DMS79 treated with DMSO at 0.1 percent for 48 hours (cell line): ENCODE data around the gene PHKA2.

ENCODE experiments used
- DNase-seq: peaks from one replicate; lab custom pipeline; 2025; lab: John Stamatoyannopoulos, UW

PHKA2 gene

DNA sequence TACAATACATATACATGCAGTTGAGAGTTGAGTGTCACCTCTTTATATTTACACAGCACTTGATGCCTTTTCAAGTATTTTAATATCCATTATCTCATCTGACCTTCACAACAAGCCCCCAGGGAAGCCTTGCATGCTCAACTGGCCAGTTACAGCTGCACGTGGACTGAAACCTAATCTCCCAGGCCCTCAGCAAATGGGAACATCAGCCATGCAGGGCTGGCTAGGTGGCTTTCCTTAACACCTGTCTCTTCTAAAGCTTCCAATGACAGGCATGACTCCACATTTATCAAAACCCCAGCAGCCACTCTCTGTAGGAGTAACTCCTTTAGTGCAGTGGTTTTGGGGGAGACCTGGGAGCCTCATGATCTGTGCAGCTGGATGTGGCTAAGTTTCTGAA, 56.4 kb downstream of the PHKA2 start:
- peak; percentile 71 for DNase-seq

GRCh38 chrX:18924507-18925088, 59.3 kb downstream of the PHKA2 start:
- no peak for DNase-seq

DNA sequence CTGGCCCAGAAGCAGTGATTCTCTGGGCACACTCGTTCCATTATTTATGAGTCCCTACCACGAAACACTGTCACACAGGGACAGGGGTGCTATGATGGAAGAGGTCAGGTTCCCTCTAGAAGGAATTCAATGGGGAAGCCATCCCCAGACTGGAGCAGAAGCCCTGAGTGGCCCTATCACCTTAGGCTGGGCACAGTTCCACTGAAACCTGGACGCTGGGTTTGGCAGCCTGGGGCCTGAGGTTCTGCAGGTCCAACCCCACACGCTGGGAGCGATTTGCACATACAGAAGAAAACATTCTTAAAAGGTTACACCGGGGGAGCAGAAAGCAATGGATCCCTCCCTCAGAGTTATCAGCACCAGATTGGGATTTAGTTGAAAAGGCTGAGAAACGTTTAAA, 63.3 kb downstream of the PHKA2 start:
- DNase-seq = no peak

GRCh38 chrX:18920079-18920478, 63.8 kb downstream of the PHKA2 start:
- no peak for DNase-seq

GRCh38 chrX:18917831-18918230, 66.1 kb downstream of the PHKA2 start:
- no peak for DNase-seq

DNA sequence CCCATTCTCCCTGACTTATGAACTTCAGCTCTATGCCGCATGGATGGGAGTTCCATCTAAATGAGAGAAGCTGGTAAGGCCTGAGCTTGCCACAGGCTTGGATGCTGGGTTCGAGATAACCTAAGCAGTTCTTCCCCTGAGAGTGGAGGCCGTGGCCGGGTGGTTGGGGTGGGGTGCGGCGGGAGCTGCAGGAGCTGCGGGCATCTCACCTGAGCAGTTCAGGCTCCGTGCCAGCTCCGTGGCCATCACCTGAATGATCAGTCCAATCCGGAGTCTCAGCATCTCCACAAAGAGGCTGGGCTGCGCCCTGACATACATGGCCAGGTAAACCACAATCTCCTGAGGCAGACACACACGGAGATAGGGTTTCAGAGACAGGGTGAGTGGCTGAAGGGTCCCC, 77.6 kb downstream of the PHKA2 start:
- no peak for DNase-seq

DNA sequence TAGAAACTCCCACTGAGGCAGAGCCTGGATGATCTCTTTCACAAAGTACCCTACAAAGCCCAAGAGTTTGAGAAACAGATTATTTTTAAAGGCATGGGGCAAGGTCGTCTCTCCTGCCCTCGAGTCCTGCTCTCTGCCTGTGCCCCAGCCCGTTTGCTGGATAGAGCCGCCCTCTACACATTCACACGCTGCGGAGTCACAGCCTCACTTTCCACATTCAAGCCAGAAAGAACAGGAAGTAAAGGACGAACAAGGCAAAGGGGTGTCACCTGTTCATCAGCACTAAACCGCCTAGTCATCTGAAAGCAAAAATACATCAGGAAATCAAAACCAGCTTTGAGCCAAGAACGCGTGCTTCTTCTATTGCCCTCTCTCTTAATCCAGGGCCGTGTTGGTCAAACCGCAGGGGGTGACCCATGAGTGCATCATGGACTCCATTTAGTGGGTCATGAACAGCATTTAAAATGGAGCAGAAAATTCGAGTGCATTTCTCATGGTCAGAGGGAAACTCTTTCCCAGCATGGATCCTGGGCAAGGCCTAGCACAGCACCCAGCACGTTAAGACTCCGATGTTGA, 83.4 kb downstream of the PHKA2 start:
- no peak for DNase-seq

- DNase-seq = no peak
Observed at GRCh38 chrX:18899796-18900380, 84.0 kb downstream of the PHKA2 start.

GRCh38 chrX:18898492-18898891, 85.4 kb downstream of the PHKA2 start:
- peak; percentile 16 for DNase-seq

GRCh38 chrX:18898091-18898490, 85.8 kb downstream of the PHKA2 start:
- DNase-seq = no peak

- DNase-seq = no peak
Observed at GRCh38 chrX:18897611-18898010, 86.3 kb downstream of the PHKA2 start.

DNA sequence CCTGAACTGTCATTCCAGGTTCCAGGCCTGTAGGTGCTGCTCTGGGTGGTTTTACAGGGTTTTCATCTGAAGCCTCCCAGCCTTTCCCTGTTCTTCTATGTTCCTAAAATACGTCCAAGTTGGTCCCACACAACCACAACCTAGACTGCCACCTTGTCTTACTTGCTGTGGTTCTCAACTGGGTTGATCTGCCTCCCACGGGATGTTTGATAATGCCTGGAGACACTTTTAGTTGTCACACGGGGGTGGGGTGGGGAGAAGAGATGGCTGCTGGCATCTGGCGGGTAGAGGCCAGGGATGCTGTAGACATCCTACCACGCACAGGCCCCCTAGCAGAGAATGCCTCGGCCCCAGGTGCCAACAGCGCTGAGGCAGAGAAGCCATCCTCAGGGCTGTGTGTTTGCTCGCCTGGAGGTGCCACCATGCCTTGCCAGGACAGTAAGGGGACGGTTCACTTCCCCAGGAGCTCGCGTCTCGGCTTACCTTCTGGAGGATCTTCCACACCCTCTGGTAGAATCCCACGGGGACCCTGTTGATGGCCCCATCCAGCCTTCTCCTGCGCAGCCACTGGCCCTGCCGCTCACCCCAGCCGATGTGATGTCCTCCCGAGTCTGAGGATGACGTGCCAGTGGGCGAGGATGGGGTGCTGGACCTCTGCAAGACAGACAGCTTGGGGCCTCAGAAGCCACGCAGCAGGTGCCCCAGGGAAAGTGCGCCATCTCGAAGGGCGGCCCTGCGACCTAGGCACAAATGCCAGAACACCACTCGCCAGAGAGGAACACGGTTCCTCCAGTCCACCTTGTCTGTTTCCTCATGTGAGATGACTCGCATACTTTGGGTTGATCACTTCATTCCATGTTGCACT, 87.0 kb downstream of the PHKA2 start:
- no peak for DNase-seq

DNA sequence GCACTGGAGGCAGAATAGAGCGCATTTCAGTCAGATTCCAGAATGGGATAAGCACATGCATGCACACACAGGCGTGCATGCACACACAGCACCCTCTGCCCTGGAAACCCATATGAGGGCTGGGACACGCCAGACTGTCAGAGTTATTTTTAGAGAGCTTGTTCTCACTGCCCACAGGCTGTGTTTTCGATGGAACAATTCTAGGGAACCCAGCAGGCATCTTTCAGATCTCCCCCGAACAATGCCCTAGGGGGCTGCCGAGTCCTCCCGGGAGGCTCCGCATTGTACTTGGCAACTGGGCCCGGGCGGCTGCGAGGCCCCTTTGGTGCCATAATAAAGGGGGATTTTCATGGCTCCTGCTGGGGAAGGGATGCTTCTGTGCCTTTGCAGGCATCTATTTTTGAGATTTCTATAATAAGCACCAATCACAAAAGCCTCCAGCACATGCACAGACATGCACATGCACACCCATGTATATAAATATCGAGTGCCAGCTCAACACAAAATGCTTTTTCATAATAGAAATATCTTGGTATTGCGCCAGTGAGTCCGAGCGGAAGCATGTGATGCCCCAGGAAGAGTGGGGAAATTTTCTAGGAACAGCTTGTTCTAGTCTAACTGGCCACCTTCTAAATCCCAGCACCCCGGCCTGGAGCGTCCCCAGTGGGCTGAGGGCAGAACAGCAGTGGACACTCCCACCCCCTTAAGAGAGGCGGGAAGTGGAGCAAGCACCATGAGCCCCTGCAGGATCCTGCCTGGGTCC, 88.5 kb downstream of the PHKA2 start:
- no peak for DNase-seq

DNA sequence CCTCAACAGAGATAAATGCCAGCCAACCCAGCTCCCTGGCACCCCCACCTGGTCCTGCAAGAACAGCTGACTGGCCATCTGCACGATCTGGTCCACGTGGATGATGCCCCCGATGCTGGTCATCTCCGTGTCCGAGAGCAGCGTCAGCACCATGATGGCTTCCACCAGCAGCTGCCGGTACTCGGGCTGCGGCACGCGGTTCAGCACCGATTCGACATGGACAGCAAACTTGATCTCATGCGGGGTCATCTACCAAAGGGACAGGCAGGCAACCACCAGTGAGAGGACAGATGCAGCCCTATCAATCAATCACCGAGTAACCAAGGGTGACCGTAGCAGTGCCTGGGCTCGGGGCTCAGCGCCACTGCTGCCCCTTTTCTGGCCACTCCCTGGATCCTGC, 89.8 kb downstream of the PHKA2 start:
- no peak for DNase-seq

DNA sequence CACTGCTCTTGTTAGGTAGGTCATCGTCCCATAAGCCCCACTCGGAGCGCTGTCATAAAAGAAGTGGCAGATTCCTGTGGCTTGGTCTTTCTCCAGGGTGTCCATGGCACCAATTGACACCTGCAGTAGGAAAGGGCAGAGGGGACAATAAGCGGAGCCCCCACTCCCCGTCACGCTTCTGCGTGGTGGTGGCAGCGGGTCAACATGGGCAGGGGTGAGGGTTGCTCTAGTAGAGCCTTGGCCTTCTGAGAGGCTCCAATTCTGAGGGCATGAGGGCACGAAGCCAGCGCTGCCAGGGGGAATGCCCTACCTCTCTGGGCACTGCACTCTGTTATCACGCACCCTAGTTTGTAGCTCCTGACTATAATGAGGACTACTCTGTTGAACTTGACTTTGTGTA, 90.4 kb downstream of the PHKA2 start:
- no peak for DNase-seq

DNA sequence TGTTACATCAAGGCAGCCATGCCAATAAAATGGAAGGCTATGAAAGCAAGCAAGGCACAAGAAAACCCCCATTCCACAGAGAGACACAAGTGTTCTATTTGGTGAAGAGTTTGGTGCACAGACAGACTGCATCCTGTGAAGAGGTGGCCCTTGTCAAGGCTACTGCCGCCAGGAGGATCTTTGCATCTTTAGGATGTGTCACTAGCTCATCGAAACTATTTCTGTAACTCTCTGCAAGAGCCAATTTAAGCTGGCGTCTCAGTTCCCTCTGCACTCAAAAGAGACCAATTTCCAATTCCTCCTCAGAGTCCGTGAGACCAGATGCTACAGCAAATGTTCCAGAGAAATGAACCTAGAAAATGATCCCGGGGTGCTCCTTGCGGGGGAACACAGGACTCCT, 91.0 kb downstream of the PHKA2 start:
- DNase-seq = no peak

GRCh38 chrX:18891548-18891945, 92.4 kb downstream of the PHKA2 start:
- no peak for DNase-seq

- no peak for DNase-seq
Observed at GRCh38 chrX:18890724-18891547, 93.0 kb downstream of the PHKA2 start.

DNA sequence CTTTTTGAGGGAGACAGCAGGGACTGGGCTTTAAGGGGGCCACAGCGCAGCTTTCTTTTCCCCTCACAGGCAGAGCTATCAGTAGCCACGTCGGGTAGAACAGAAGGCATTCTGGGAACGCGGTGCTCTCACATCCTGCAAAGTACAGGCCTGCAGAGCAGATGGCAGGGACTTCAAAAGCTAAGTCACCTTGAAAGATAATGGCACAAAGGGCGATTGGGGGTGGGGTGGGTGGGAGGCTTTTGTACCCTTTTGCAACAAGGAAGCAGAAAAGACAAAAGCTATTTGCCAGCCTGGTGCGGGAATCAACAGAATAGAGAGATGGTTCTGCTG, 93.9 kb downstream of the PHKA2 start:
- no peak for DNase-seq

DNA sequence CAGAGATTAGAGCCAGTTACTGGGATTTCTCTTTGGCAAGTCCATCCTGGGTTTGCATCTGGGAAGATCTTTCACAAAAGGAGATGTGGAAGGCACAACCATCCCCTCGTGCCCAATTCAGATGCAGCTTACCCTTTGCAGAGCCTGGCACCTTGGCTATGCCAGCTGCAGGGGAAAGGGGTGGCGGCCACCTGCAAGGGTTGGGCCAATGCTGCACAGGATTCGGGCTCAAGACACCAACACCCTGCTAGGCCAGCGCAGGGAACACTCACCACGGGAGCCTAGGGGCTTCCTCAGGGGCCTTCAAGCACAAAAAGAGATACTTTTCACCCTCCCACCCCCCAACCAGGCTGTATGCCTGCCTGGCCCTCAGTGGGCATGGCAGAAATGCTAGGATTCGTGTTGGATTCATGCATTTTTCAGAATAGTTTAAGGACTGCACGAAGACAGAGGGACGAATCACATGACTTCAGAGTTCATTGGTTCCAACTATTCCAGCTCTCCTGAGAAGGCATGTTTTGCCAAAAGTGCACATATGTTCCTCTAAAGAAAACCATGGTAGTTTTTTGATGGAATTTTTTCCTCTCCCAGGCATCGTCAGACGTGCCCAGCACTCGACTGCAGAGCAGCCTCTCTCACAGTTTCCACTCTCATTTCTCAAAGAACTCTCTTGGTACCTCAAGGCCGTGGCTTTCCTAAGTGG, 94.4 kb downstream of the PHKA2 start:
- no peak for DNase-seq

DNA sequence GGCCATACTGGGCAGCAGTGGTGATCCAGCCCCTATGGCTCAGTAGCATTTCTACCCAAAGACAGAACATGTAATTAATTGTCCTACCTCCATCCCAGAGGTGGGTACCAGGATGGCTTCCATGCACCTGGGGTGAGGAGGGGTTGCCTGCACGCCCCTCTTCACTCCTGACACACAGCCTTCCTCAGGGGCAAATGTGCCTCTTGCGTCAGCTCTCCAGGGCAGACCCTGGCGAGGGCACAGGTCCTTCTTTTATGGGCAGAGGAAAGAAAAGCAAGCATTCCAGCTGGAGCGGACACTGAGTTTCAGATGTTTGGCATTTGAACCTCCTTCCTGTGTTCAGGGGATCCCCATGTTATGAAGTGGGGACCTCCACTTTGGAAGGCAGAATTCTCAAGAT, 95.6 kb downstream of the PHKA2 start:
- DNase-seq = no peak
